Stimulated activated CD4-positive, alpha-beta T cell treated with anti-CD3 and anti-CD28 coated beads, Interleukin-1b, Interleukin-23, amount 100 ng/mL, for 1 hour (primary cell): ENCODE measurements around the gene DFFA.
"Not testable (repeated sequence)": the region's sequence is repeated elsewhere in the genome, so short reads cannot be mapped to it uniquely, and the experiment has no call there.

Experiments used
- DNase-seq, 2 donors: peaks; one replicate each; pipeline ENCODE4 v3.0.0-alpha.2; 2020; ENCODE audit warnings: low read depth in 2 of 2

The DFFA gene

DNA sequence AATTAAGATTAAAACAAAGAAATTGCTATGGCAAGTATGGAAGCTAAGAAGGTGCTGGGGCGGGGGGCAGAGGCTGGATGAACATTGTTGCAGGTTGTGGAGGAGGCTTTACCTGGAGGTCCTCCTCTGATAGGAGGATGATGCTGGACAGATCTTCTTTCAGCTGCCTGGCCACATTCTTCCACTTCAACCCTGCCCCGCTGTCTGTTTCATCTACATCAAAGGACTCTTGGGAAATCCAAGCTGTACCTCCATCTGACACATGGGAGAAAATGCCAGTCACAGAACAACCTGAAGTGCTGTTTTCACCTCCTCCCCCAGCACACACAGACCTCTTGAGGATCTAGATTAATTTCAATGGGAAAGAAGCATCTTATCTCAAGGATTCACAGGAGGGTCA is 5.3 kb downstream of the DFFA start:
- DNase-seq, result no peak

DNA sequence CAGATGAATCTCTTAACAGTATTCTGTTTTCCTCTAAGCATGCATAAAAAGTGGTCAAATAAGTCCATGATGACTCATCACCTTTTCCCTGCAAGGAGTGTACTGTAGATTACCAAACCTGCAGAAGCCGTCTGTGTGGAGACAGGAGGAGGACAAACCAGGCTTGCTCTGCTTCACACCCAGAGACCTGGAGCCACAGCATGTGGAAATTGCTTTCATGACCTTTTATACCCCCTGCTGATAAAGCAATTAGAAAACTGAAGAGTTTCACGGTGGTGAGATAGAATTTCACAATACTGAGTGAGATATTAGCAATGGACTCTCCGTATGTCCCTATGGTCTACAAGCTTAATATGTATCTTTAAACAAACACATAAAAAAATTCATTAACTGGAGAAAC is 13.1 kb downstream of the DFFA start:
- no peak for DNase-seq

DNA sequence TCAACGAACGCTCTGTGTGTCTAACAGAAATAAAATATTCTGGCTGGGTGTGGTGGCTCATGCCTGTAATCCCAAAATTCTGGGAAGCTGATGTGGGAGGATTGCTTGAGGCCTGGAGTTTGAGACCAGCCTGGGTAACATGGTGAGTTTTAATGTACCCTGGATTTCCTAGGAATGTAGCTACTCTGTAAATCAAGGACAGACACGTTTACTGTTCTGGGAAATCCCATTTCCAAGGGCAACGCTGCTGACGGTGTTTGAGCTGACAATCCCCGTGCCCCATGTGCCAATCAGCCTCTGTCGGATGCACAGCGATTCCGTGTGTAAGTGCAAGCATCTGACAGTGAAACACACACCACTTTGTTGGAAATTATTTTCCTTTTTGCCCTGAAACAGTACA is 14.5 kb downstream of the DFFA start:
- no peak for DNase-seq

DNA sequence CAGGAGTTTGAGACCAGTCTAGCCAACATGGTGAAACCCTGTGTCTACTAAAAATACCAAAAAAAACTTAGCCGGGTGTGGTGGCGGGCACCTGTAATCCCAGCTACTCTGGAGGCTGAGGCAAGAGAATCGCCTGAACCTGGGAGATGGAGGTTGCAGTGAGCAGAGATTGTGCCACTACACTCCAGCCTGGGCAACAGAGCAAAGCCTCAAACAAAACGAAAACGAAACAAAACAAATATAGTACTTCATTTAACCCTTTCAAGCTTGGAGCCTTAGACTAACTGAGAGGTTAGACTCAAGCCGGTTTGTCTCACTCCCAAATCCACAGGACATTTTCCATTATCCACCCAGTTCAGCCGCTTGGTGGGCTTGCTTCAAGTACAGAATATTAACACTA is 14.9 kb downstream of the DFFA start:
- not testable (repeated sequence) for DNase-seq

DNA sequence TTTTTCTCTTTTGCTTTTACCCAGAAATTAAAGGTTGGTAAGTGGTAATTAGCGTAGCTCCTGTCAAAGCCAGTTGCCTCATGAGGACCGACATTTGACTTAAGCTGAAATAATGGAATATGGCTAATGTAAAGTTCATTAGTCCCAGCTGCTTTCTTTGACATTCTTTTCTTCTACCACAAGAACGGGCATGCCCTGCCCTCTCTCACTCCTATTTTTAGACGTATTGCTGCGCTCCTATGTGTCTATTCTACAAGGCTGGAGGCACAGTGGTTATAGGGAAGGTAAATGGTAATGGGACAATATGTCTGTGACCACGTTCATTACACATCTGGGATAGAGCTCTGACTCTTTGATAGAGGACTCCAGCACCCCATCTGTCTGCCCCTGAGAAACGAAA is 15.7 kb downstream of the DFFA start:
- no peak for DNase-seq

DNA sequence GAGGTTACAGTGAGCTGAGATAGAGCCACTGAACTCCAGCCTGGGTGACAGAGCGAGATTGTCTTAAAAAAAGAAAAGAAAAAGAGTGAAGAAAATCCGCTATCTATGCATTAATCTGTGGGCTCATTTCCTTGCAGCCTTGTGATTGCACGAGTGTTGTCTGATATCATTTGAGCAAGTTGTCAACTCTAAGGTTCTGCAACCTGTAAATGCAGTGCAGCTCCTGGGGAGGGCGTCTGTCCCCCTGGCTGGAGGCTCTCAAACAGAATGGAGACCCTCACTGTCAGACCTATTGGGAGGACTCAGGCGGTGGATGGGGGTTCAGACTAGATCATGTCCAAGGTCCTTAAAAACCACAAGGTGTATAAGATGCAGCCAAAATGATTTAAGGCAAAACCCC is 16.3 kb downstream of the DFFA start:
- DNase-seq, result no peak

DNA sequence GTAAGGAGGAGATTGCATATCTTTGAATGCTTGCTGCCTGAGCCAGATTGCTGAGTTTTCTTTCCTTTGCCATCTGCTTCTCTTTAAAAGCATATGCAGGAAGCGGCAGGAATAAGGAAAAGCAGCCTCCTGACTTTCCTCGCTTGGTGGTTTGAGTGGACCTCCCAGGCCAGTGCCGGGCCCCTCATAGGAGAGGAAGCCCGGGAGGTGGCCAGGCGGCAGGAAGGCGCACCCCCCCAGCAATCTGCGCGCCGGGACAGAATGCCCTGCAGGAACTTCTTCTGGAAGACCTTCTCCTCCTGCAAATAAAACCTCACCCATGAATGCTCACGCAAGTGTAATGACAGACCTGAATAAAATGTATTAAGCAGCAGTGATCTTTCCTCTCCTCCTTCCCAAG is 21.0 kb downstream of the DFFA start:
- no peak for DNase-seq

DNA sequence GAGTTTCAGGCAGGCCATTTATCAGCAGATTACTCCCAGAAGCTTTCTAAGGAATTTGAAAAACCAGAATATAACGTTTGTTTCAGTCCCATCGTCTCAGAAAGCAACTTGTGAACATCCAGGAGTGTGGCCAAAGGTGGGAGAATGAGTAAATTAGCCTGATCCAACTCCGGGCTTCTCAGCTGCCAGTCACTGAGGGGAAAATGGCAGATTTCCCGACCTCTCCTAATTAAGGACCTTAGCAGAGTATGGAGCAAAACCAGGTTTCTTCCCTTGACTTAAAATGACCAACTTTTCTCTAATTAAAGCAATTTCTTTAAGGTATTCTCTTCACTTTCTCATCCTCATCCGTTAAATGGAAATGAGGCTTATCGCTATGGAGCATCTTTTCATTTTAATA is 21.5 kb downstream of the DFFA start:
- DNase-seq, result no peak

DNA sequence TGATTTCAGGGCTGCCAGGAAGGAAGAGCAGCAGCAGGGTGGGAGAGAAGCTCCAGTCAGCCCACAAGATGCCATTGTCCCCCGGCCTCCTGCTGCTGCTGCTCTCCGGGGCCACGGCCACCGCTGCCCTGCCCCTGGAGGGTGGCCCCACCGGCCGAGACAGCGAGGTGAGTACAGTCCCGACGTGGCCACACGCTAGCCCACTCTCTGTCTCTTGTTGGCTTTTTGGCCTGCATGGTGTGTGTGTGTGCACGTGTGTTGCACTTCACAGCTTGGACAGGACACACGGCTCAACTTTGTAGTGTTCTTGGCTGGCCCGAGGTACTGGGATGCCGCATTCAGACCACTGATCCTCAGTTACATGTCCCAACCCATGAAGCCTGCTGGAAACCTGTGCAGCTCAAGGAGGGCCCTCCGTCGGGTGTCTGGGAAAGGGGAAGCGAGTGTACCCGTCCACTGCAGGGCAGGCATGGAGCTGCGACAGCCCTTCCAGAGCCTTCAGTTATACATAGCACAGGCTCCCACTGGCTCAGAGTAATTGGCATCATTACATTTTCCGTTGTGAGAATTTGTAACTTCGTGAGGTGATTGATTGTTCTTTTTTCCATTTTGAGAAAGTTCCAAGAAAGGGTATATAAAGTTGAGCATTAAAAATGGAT is 22.0 kb downstream of the DFFA start:
- DNase-seq, result no peak

DNA sequence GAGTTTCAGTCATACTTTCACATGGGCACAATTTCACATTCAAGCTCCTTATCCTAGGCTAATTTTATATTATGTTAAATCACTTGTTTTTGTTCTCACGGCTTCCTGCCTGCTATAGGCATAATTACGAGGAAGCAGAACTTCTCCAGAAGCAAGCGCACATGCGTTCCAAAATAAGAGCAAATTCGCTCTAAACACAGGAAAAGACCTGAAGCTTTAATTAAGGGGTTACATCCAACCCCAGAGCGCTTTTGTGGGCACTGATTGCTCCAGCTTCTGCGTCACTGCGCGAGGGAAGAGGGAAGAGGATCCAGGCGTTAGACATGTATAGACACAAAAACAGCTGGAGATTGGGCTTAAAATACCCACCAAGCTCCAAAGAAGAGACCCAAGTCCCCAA is 22.6 kb downstream of the DFFA start, which contains the start of gene CORT:
Gene CORT (plus strand): TSS at position 281 of the 400 bp plus-strand sequence. CDS start 193 bp downstream, outside the sequence.
- no peak for DNase-seq

DNA sequence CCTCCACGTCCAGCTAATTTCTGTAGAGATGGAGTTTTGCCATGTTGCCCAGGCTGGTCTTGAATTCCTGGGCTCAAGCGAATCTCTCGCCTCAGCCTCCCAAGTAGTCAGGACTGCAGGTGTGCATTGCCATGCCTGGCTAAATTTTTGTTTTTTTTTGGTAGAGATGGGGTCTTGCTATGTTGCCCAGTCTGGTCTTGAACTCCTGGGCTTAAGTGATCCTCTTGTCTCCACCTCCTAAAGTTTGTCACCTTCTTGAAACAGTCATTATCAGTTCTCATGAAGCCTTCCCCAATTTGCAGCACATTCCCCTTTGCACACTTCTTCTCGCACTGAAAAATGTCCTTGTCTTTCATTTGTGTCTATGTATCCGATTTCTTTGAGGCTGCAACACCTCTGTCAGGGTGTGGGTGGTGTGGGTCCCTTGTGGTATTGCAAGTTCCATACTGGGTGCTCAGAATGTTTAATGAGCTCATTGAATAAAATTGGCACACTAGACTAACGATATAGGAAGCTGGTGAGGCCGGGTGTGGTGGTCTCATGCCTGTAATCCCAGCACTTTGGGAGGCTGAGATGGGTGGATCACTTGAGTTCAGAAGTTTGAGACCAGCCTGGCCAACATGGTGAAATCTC is 25.4 kb downstream of the DFFA start:
- no peak for DNase-seq

DNA sequence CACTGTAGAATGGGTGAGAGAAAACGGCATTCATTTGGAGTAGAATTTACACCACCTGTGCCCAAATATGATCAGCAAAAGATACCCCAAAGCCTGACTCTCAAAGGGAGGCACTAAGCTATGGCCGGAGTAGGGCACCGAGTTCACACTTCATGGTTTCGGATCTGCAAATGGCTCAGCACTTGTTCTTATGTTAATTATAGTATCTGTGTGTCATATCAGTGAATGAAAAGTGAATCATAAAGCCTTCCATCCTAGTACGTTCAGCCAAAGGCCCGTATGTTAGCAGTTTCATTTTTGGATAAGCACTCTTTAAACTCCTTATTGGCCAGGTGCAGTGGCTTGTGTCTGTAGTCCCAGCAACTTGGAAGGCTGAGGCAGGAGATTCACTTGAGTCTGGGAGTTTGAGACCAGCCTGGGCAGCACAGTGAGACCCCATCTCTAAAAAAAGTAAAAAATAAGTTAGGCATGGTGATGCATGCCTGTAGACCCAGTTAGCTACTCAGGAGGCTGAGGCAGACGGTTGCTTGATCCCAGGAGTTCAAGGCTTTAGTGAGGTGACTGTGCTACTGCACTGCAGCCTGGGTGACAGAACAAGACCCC is 27.4 kb downstream of the DFFA start:
- DNase-seq, result no peak

DNA sequence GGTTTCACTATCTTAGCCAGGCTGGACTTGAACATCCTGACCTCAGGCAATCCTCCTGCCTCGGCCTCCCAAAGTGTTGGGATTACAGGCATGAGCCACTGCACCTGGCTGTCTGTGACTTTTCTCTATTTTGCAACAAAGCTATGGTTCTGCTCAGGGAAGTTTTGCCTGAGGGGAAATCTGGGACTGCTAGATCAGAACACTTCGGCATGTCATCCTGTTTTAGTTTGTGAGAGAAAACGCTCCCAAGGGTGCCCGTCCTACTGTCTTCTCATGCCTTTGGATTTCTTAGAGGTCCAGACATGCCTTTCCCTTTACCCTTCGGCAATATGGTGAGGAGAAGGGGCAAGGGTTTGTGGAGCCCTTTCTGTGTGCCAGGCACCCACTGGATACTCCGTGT is 28.1 kb downstream of the DFFA start:
- no peak for DNase-seq

DNA sequence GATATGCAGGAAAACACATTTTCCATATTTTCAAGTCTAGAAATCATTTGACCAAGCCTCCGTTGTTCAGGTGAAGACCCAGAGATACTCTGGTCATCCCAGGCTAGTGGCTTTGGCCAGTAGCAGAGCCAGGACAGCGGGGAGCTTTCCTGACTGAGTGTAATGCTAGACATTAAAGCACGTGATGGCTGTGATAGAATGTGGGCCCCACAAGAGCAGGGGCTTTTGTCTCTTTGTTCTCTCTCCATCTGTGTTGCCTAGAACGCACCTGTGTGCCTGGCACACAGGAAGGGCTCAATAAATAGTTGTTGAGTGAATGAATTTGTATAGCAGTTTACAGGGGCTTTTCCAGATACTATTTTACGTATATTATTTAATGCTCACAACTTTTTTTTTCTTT is 31.5 kb downstream of the DFFA start:
- no peak for DNase-seq

DNA sequence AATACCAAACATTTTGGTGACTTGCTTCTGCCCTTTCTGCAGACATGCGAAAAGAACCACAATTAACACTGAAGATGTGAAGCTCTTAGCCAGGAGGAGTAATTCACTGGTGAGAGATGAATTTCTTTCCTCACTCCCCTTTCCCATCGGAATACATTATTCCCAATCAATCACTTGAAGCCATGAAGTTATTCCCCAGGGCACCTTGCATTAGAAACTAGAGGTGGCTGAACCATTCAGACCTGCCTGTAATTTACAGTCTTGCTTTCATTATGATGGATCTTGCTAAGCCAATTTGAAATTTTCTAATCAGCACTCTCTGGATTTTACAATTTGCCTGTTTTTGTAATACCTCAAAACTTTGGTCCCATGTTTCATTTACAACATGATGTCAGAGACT is 32.0 kb downstream of the DFFA start:
- no peak for DNase-seq

DNA sequence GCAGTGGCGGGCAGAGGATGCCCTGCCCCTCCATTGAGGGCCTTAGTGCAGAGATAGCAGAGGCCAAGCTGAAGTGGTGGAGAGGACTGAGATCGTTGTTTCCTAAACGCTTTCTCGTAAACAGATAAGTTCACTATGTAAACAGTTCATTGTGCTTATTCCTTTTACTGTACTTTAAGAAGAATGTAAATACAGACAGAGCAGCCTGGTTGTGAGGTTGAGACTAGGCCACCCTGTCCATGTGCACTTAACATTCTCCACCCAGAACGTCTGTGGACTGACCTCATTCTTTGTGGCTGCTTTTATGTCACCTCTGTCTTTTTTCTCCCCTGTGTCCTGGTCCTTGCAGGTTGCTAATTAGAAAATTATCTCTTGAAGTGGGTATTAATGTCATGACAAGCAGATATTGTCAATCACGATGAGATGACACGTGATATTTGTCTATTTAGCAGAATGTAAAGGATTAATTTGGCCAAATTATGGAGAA is 33.6 kb downstream of the DFFA start:
- DNase-seq, result no peak

DNA sequence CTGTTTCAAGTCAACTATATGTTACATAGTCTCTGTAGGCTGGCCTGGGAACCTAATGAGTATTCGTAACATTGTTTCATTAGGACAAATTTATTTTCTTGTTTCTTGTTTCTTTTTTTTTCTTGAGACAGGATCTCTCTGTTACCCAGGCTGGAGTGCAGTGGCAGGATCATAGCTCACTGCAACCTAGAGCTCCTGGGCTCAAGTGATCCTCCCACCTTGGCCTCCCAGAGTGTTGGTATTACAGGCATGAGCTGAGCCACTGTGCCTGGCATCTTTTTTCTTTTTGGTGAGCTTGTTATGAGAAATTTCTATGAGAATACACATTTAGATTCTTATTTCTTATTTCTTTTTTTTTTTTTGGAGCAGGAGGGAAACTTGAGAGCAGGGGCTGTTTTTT is 35.3 kb downstream of the DFFA start:
- DNase-seq, result no peak

DNA sequence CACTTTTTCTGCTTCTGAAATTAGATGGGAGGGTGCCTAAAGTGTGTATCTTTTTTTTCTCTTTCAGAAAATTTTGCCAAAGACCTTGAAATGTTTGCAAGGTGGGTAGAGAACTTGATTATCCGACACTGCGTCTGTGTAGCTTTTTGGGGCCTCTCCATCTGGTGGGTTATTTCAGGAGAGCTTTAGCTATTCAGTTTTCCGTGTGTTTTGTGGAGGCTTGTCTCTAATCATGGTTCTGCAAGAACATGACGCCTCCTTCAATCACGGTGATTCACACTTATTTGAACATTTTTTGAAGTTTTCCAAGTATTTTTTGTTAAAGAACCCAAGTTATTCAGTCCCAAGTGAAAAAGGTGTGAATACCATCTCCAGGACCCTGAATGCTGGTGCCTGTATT is 37.7 kb downstream of the DFFA start:
- DNase-seq, result no peak

DNA sequence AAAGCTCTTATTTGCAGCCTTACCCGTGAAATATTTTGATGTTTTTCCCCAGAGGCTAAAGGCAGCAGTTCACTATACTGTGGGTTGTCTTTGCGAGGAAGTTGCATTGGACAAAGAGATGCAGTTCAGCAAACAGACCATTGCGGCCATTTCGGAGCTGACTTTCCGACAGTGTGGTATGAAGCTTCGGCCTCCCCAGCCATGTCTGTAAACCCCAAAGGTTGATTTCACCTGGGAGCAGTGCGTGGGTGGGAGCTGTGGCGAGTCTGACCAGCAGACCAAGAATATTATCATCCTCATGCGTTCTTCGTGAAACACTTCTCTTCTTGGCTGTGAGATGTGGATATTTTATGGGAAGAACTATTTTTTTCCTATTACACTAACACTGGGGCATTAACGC is 38.5 kb downstream of the DFFA start:
- DNase-seq, result no peak

DNA sequence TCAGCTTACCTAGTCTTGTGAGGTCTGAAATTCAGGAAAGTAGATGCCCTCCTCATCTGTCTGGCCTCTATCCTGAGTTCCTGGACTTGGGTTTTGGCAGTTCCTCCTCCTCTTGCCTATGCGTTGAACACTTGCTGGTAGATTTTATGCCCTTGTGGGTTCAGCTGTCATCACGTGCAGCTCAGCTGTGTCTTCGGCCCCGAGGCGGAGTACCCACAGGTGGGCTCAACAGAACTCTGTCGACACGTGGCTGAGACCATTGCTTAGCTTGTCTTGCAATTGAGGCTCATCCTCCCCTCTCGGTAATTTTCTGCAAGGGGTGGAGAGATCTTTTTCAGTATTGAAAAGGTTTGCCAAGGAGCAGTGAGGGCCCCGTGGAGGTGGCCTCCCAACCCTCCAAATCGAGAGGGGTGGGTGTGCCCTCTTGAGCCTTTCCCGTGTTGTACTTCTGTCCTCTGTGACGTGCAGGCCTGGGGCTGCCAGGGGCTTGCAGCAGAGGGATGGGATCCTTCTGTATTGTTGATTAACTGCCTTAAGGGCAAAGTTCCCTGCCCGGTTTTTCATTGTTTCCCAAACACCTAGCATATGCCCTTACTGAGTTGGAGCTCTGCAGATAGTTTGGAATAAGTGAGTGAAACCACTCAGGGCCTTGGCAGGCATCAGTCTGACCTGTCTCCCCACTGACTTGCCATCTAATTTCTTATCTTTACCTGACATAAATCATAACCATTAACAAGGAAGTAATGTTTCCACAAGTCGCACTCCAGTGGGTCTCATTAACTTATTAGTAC is 39.2 kb downstream of the DFFA start:
- no peak for DNase-seq

DNA sequence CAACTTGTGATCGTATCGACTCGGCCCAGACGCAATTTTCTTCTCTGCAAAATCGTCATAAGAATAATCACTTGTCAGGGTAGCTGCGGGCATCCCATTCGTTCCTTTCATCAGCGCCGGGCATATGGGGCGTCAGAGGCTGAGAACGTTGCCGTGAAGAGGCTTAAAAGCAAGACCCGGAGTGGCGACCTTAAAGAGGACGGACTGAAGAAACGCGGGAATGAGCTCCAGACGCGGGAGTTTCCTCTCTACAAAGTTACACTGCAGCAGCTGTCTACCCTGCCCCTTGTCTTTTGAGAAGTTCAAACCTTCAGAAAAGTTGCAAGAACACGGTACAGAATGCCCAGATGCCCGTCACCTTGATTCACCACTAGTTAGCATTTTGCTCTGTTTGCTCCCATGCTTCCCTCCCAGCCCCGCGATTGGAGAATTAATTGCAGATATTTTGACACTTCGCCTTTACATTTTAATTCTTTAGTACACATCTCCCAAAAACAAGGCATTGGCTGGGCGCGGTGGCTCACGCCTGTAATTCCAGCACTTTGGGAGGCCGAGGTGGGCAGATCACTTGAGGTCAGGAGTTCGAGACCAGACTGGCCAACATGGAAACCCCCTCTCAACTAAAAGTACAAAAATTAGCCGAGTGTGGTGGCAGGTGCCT is 41.1 kb downstream of the DFFA start:
- DNase-seq, result no peak
